ENCODE results near the gene C21orf91.
"Not testable (repeated sequence)": the region's sequence is repeated elsewhere in the genome, so short reads cannot be mapped to it uniquely, and the experiment has no call there.

C21orf91 gene

GRCh38 chr21:17777072-17777765 is 41.9 kb downstream of the C21orf91 start:
- no peak for DNase-seq (ENCODE audit: low read depth in 2 of 2)

GRCh38 chr21:17775431-17776126 is 43.6 kb downstream of the C21orf91 start:
- peak in 1 of 2 donors; percentile 35 for DNase-seq (ENCODE audit: low read depth in 2 of 2)

- not testable (repeated sequence) for DNase-seq (ENCODE audit: low read depth in 2 of 2)
Observed at GRCh38 chr21:17775021-17775420, 44.1 kb downstream of the C21orf91 start.

- DNase-seq (ENCODE audit: low read depth in 2 of 2), result no peak
Observed at GRCh38 chr21:17769447-17769845, 49.7 kb downstream of the C21orf91 start.

DNA sequence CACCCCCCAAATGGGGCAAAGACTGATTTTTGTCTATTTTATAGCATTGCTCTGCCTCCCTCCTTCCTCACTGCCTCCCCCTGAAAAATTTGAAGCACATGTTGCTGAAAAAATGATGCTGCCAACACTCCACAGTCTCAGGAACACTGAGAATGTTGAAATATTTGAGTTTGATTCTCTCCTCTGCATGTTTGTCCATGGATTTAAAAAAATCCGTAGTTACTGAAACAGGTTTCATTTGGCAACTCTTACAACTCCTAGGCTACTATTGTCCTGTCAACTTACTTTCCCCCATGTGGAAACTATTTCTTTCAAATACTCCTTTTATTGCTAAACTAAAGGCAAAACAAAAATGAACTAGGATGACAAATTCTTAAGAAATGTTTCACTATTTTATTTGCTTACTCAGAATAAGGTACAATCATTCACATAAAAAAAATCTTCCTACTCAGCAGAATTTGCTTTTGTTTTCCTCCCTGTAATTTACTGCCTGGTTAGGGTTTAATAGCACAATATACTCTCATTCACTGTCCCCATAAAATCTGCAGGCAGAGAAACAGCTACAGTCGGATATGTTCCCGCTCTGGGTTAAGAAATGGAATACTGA is 50.2 kb downstream of the C21orf91 start:
- DNase-seq (ENCODE audit: low read depth in 2 of 2), result no peak

DNA sequence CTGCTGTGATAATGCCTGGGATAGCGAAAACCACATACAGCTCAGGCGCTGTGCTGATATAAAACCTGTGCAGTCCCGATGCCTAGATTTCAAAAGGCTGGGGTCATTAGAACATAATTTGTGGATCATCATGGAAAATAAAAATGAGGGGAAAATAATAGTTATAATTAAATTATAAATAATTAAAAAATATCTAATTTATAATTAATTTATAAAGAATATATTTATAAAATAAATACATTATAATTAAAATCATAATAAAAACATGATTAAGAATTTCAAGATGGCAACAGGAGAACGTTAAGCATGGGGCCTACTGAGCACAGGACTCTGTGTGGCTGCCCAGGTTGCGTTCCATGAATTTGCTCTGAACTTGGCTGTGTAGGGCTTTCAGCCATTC is 53.9 kb downstream of the C21orf91 start:
- no peak for DNase-seq (ENCODE audit: low read depth in 2 of 2)

DNA sequence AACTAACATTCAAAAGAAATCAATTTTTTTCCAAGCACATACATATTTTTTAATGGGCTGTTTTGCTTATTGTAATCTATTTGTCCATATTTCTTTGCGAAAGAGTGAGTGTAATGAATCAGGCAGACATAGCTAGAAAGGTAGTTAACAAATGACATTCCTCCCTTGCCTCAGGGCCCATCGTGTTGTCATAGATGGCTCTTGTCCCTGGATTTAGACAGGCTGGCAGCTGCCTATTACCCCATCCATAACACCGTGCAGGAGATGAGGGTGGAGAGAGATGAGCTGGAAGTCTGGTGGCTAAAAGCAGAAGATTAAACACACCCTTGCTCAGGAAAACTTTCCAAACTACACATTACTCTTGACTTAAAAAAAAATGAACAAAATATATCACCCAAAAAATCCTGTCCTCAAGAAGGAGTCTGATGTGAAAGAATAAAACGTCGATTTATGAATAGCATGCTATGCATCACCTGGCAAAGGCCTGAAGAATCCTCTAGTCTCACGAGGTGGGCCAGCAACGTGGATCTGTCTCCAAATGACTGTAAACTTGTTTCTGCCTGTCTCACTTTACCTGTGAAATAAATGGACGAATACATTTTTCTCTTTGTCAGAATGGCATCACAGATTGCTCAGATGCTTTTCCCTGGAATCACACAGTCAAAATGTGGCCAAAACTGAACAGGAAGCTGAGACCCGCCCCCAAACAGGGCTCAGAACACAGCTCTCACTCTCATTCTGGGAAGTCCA is 55.7 kb downstream of the C21orf91 start:
- no peak for DNase-seq (ENCODE audit: low read depth in 2 of 2)

- DNase-seq (ENCODE audit: low read depth in 2 of 2), result no peak
Observed at GRCh38 chr21:17759511-17760178, 59.5 kb downstream of the C21orf91 start.

- no peak for DNase-seq (ENCODE audit: low read depth in 2 of 2)
Observed at GRCh38 chr21:17758683-17759082, 60.5 kb downstream of the C21orf91 start.

- no peak for DNase-seq (ENCODE audit: low read depth in 2 of 2)
Observed at GRCh38 chr21:17757671-17758070, 61.5 kb downstream of the C21orf91 start.

DNA sequence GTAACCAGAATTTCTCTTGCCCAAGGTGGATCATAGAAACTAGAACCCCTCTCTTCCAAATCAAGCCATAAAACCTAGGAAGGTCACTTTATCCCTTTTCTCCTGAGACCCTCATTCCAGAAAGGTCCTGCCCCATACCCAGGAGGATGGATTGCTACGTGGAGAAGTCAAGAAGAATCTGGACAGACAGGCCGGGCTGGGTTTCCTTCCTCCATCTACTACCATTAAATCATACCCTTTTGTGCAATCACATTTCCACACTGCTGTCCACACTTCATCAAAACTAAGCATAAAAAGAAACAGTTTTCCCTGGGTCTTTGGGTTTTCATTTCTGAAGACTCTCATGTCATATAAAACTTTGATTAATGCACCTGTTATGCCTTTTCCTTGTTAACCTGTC is 65.4 kb downstream of the C21orf91 start:
- DNase-seq (ENCODE audit: low read depth in 2 of 2), result no peak

DNA sequence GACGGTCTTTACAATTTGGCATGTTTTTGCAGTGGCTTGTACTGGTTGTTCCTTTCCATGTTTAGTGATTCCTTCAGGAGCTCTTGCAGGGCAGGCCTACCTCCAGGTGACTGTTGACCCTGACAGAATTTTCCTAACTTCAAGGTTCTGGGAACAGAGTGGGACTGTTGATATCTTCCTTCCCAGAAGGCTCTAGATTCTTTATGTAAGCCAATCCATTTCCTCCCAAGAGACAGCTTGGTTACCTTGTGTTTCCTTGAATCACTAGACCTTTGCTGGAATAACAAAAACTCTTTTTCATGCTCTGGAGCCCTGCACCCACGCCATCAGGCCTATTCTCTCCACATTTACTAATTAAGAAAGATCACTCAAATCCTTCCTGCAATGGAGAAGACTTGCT is 67.0 kb downstream of the C21orf91 start:
- DNase-seq (ENCODE audit: low read depth in 2 of 2), result no peak

DNA sequence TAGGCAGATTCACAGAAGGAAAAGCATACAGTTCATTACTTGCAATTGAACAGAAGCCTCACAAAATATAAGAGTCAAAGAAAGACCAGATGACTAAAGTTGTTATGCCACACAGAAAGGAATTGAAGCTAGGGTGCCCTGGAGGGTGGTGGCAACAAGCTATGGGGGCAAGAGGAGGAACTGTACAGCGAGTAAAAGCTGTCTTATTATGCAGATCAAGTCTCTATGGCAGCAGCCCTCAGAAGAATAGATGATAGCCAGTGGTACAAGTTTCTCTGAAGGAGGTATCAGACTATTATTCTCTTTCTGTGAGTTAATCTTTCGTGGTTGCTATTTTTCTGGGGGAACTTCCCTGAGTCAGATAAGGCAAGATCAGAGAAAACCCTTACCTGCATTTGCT is 72.2 kb downstream of the C21orf91 start:
- DNase-seq (ENCODE audit: low read depth in 2 of 2), result no peak

- no peak for DNase-seq (ENCODE audit: low read depth in 2 of 2)
Observed at GRCh38 chr21:17745086-17745485, 74.1 kb downstream of the C21orf91 start.

- DNase-seq (ENCODE audit: low read depth in 2 of 2), result no peak
Observed at GRCh38 chr21:17742940-17743592, 76.1 kb downstream of the C21orf91 start.

GRCh38 chr21:17742181-17742580 is 77.0 kb downstream of the C21orf91 start:
- no peak for DNase-seq (ENCODE audit: low read depth in 2 of 2)

Measured in stimulated activated CD4-positive, alpha-beta T cell treated with anti-CD3 and anti-CD28 coated beads, Interleukin-1b, Interleukin-23, amount 100 ng/mL, for 4 hours (primary cell).